Measurements from ENCODE around the gene OGFR.

DNA sequence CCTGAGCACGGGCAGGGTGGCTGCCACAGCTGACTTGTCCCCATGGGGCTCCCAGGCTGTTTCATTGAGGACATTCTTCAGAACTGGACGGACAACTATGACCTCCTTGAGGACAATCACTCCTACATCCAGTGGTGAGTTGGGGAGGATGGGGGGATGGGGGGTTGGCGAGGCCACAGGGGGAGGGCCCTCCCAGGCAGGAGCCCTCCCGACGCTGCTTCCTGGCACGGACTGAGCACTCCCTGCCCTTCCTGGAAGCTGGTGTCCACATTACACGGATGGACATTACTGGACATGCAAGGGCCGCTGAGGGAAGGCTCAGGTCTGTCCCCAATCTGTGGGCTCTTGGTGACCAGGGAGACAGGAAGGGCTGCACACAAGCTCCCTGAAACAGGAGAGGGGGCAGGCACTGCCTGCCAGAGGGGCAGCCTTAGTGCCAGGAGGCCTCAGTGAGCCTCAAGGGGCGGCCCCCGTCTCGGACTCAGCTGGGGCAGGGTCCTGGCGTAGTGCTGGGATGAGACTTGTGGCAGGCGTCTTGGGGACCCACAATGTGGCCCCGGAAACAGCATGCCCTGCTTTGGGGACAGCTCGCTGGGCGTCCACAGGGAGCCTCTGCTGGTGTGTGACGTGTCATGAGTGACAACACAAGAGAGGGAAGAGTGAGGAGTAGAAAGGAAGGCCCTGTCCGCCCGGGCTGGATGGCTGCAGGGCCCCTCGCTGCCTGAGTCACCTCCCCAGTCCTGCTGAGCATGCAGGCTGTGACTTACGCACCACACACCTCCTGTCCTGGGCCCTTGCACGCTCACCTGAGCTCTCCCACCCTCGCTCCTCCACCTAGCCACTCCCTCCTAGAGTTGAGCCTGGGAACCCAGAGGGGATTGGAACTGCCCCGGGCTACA is 5.1 kb downstream of the OGFR start:
- TF ChIP-seq POLR2AphosphoS5 (IDR thresholded peaks at IDR 0.05) (no peak), CTCF (IDR thresholded peaks at IDR 0.05) (no peak), POLR2A (IDR thresholded peaks at IDR 0.05) (no peak)

Data from prostate gland (tissue), 2 donors.